IPS DF 4.7 (cell line): ENCODE measurements around the gene PTGFRN.

Experiments used
- DNase-seq: peaks from one replicate; pipeline ENCODE4 v3.0.0-alpha.2; 2013; ENCODE audit warnings: low spot score; ENCODE audit errors: extremely low read depth

Gene PTGFRN

DNA sequence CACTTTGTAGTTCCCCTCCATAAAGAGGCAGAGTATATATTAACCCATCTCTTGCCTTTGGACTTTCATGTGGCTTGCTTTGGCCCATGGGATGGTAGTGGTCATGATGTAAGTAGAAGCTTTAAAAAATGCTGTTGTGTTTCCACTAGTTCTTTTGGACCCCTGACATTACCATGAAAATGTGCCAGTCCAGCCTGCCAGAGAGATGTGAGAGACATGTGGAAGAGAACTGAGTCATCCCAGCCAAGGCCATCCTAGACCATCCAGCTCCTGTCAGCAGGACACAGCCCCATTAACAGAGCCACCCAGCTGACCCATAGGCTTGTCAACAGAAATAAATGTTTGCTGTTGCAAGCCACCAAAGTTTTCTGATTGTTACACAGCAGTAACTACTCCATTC is 87.9 kb downstream of the PTGFRN start:
- no peak for DNase-seq

DNA sequence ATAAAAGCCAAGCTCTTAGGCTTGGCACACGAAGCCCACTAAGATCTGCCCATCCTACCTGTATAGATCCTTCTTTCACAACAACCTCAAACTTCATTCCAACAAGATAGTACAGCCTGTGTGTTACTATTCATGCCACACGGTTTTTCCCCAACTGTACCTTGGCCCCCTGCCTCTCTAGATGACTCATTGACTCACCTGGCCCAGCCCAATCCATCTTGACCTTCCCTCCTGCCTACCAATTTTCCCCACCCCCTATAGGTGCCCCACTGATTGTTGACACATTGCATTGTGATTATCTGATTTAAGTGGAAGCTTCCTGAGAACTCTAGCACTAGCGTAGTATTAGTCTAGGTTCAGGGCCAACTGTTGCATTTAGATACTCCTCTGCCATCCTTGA is 89.9 kb downstream of the PTGFRN start:
- DNase-seq = no peak

DNA sequence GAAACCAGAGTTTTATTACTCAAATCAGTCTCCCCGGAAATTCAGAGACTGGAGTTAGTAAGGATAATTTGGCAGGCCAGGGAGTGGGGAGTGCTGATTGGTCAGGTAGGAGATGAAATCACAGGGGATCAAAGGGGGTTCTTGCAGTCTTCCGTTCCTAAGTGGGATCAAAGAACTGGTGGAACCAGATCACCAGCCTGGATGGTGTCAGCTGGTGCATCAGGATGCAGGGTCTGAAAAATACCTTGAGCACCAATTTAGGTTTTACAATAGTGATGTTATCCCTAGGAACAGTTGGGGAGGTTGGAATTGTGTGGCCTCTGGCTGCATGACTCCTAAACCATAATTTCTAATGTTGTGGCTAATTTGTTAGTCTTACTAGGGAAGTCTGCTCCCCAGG is 90.4 kb downstream of the PTGFRN start:
- no peak for DNase-seq

DNA sequence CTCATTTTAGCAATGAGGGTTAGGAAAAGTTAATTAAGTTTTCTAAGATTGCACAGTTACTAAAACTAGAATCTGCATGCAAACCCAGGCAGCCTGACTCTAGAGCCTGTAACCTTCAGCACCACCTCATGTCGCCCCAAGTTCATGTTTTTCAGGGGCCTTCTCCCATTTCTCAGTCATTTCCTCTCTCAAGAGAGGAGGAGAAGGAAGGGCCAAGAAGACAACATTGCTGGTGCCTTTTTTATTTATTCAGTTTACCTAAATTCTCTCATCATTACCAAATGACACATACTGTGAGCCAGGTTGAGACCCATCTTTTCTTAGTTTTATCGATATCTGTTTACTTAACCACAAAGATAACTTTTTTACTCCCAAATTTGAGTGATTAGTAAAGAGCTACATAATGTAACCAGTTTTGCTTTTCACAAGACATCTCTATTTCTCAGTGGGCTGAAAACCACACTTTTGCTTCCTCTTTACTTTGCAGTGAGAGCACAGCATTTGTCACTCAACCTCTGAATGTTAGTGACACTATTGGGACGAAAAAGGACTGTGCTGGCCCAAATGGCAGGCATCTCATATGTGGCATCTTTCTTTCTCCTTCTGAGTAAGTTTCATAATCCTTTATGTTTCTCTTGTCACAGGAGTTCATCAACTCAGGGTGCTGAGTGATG is 91.7 kb downstream of the PTGFRN start, which contains the start of gene CD101:
CD101 (plus strand) TSS at position 507 of the 674 bp plus-strand sequence; CDS start at position 565, 58 bp downstream.
- DNase-seq = no peak

DNA sequence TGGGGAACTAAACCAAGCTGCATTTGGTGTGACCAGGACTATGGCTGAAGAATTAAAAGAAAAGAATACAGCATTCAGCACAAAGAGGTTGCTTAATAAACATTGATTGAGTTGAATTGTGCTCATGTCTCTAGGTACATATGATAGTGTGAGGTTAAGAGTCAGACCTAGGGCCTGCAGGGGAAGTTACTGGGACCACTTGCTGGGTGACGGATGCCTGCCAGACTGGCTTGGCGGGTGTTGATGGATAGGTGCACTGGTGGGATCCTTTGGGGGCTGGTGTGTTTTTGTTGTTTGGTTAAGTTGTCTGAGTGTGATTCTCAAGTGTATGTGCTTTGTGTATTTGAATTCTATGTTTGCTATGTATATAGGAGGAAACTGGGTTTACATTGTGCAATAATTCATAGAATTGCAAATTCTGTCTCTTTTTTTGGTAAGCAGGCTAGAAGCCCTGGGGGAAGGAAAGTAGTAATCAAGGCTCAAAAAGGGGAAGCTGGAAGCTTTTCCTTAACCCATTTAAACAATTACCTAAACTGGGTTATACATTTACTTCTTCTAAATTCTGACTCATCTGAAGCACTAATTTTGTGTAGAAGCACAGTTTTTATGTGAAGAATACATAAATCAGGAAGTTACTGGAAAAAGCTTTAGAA is 93.6 kb downstream of the PTGFRN start:
- DNase-seq = no peak

DNA sequence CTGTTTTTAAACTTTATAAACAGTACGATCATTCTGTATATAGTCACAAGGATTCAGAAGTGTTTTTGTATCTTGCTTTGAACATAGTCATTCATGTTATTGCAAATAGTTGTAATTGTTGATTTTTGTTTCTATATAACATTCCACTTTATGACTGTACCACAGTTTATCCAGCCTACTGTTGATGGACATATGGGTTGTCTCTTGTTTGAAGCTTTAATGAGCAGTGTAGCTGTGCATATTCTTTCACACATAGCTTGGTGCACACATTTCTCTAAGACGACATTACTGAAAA is 98.0 kb downstream of the PTGFRN start:
- no peak for DNase-seq

DNA sequence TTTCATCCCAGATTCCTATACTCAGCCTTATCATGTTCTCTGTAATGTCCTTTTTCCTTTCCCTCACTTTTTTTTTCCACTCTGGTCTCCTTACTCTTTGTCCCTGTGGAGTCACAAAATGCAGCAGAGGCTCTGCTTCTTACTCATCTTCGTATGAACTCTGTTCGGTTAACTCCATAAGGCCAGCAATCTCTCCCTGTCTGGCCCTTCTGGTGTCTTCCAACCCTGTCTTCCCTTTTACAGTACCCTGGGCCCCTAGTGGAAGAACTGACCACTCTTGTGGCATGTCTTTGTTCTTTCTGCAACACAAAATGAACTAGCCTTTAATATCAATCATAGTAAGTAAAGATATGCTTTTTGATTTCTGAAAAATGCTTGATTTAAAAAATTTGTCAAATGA is 98.9 kb downstream of the PTGFRN start:
- no peak for DNase-seq

DNA sequence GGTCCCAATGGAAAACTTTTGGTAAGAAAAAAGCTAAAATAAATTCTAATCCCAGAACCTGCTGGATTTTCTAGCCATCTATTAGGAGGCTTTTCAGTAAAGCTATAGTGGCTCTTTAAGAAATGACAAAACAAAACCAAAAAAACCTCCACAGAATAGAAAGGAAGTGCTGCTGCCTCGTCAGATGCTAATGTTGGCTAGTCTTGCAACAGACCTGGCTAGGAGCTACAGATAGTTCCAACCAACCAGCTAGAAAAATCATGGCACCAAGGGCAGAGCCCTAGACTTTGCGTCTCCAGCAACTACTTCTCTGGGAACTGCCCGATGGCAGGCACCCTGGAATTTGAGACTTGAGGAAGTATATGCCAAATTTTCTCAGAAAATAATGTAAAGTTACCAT is 99.4 kb downstream of the PTGFRN start:
- DNase-seq = no peak

DNA sequence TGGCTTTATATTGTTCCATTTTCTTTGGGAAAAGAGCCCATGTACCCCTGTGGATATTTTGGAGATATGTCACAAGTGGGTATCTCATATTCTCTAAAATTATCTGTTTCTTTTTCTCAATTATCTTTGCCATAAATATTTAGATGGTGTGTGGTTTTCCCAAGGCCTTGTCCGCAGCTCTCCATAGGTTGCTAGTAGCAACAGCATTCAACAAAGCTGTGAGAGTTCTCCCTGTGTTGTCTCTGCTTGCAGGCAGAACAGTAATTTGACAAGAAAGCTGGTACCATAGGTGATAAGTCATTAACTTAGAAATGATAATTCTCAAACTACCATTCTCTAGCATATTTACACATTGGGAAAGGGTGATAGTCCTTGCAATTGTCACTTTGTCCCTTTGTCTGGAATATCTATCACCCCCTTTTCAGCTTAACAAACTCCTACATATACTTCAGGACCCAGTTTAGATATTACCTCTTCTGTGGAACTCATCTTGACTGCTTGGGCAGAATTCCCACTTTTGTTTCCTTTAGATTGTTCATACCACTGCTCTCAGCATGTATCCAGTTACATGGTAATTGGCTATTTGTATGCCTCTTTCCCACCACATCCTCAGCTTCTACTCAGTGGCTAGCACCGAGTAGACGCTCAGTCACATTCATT is 100.7 kb downstream of the PTGFRN start:
- DNase-seq = no peak

DNA sequence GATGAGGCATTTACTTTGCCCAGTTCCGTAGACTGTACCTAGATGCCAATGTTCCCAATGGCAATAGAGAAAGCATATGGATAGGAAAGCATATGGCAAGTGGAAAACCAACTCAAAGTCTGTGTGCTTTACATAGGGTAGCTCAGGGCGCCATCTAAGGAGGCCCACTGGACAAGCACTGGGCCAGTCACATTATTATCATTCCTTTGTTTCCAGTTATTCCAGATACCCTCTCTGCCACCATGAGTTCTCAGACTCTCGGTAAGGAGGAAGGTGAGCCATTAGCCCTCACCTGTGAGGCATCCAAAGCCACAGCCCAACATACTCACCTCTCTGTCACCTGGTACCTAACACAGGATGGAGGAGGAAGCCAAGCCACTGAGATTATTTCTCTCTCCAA is 101.6 kb downstream of the PTGFRN start:
- DNase-seq = no peak

DNA sequence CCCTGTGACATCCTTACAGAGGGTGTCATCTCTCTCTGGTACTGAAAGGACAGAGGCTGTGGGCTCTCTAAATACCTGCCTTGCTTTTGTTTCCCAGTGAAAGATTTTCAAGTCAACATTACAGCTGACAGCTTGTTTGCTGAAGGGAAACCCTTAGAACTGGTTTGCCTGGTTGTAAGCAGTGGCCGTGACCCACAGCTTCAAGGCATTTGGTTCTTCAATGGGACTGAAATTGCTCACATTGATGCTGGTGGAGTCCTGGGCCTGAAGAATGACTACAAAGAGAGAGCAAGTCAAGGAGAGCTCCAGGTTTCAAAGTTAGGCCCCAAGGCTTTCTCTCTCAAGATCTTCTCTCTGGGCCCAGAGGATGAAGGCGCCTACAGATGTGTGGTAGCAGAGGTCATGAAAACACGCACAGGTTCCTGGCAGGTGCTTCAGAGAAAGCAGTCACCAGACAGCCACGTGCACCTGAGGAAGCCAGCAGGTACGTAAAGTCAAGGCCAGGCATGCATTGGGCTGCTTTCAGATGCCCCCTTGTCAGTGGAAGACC is 103.7 kb downstream of the PTGFRN start:
- no peak for DNase-seq

DNA sequence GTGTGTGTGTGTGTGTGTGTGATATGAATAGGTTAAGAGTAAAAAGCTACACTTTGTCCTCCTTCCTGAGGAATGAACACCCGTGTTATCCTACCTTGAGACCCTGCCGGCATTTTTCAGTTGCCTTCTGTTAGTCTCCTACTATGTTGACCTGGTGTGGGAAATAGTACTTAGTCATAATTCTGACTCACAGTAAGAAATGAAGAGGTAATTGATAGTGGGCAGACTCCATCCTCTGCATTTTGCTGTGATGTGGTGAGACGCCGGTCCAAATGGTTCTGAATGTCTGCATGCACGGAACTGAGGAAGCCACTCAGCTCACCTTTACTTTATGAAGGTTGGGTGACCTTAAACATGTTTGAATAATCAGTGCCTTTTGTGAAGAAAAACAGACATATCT is 104.5 kb downstream of the PTGFRN start:
- no peak for DNase-seq

DNA sequence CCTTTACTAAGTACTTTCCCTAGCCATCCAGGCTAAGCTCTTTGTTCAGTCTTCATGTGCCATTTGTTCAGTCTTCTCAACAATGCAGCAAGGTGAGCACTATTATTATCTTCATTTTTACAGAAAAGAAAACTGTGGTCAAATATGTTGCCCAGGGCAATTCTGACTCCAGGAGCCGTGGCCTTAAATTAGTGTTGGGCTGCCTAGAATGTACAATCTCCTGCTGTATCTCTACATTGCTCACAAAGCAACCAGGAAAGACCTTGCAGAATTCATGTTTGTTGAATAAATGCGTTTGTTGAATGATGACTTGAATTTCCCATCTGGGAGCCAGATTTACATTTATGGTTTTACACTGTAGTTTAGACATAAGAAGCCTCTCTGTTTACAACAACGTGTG is 106.0 kb downstream of the PTGFRN start:
- no peak for DNase-seq

DNA sequence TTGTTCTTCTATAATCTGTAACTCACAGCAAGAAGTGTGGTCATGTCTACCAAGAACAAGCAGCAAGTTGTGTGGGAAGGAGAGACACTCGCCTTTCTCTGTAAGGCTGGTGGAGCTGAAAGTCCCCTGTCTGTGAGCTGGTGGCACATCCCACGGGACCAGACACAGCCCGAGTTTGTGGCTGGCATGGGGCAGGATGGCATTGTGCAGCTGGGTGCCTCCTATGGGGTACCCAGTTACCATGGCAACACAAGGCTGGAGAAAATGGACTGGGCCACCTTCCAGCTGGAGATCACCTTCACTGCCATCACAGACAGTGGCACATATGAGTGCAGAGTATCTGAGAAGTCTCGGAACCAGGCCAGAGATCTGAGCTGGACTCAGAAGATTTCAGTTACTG is 107.3 kb downstream of the PTGFRN start:
- DNase-seq = no peak

DNA sequence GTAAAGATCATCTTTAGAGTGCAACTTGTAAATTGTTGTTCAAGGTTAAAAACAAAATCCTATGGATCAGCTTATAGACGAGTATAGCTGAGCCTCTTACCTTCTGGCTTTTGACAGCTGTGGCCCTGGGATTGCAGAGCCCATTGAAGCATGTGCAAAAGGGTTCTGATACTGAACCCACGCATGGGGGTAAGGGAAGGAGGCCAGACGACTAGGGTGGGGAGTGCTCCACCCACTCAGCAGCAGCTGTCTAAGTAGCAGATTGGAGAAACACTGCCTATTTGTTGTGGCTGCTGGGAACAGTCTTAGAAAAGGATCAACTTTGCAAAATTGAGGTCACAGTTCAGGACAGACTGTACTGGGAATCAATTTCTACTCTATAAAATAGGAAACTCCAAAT is 107.9 kb downstream of the PTGFRN start:
- no peak for DNase-seq

DNA sequence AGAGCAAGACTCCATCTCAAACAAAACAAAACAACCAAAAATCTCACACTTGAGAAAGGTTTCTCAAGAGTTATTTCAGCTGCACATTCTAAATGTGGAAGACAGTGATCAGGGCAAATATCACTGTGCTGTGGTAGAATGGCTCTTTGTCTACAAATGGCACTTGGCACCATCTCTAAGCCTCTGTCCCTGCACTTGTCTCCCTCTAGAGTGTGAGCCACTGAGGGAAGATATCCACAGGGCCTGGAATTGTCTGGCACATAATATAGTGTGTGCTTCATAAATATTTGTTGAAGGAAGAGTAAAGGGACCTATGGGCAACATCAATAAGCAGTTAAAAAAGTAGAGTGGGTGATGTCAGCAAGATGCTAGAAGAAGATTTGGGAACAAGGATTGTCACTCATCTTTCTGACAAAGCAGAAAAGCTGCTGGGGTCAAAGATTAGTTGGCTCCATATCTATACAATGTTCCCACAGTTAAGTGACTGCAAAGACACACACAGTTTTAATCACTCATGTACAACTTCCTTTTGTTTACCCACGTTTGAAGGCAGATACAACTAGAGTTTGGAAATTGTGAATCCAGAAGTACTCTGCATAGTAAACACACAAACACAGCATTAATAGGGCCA is 110.9 kb downstream of the PTGFRN start:
- DNase-seq = no peak

DNA sequence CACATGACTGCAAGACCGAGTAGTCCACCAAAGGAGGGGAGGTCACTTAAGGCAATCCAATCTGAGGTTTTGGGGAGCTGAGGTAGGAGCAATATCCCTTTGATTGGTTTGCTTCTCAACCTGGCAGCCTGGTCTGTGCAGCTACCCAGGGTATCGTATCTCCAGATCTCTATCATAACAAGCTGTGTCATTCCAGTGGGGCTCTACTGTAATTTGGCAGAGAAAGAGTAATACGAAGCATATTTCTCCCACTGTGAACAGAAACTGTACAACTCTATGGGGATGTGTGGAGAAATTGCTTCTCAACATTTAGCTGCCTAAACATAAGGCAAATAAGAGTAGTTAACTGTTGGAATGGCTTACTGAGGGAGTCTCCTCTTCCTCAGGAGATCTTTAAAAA is 112.4 kb downstream of the PTGFRN start:
- DNase-seq = no peak

DNA sequence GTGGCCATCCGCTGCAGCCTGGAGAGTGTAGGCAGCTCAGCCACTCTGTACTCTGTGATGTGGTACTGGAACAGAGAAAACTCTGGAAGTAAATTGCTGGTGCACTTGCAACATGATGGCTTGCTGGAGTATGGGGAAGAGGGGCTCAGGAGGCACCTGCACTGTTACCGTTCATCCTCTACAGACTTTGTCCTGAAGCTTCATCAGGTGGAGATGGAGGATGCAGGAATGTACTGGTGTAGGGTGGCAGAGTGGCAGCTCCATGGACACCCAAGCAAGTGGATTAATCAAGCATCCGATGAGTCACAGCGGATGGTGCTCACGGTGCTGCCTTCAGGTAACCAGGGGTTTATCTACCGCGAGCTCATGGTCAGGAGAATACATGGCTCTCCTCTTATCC is 115.9 kb downstream of the PTGFRN start:
- no peak for DNase-seq

DNA sequence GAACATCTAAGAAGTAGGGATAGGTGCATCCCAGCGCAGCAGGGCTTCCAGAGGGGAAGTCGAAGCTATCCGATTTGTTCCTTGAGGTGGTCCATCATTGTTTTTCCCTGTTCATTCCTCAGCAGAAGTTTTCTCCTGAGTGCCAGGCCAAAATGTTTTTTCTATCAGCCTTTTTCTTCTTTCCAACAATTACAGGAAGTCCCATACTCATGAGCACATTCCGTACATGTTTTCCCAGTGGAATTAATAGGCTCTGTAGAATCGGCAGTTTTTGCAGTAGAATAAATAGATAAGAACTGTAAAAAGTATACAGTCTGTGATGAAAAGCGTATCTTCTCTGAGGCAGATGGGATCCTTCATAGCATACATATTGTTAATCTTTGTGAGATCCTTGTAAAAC is 116.6 kb downstream of the PTGFRN start:
- no peak for DNase-seq

DNA sequence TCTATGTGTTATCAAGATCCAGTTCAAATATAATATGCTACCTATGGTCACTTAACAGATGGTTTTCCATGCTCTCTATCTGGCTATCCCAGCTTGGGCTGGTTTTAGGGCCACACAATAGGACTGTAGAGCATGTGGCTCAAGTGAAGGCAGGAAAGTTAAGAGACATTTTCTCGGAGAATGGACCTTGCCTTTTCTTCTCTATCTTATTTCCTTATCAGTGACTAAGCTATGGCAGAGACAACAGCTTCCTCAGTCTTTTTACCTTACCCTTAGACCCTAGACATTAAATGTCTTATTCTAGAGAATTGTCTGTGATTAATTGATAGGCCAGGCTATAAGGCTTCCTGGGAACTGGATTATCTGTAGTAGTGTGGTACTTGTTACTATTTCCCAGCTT is 120.0 kb downstream of the PTGFRN start:
- no peak for DNase-seq

DNA sequence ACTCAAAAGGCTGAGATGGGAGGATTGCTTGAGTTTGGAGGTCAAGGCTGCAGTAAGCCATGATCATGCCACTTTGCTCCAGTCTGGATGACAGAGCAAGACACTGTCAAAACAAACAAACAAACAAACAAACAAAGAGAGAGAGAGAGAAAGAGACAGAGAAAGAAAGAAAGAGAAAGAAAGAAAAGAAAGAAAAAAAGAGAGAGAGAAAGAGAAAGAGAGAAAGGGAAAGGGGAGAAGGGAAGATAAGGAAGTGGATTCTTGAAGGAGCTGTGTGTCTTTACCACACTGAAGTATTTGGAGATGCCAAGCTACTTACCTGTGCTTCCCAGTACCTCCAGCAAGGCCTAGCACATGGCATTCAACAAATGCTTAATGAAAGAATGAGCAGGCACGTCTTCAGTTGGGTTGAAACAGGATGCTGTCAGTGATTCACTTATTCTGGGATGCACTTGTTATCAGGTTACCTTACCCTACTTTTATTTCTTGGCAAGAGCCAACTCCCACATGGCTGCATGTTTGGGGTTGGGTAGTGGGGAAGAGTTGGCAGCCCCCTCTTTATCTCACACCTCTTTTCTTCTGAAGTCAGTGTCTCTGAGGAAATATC is 120.7 kb downstream of the PTGFRN start:
- DNase-seq = no peak

DNA sequence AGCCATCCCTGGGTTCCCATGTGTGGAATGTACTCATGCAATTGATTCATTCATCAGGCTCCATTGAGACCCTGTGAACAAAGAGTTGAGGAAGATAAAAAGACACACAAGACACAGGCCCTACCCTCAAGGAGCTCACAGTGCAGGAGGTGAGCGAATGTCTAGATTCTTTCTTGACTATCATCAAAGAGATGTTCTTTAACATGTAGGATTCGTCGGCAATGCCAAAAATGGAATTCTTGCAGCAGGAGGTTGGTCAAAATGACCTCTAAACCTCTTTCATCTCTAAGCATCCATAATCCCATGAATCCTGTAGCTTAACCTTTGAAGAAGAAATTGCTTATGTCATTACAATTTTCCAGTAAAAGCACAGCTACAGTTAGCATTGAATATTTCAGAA is 122.5 kb downstream of the PTGFRN start:
- no peak for DNase-seq
